T-cell (primary cell): ENCODE data around the gene SRP54. TPM values are rescaled to one million over a fixed set of nuclear protein-coding genes. Genes with fewer than 3 reads are reported as not detected.
A peak's percentile ranks its signal among the peaks of the same experiment; 100 is the strongest.
"Not testable (repeated sequence)": the region's sequence is repeated elsewhere in the genome, so short reads cannot be mapped to it uniquely, and the experiment has no call there.

Experiments used
- ATAC-seq, 4 experiments: fragments of 200-7000 bp in 3 of 4; fragments of 150-1000 bp in 1 of 4; cut with Tn5 transposase; replicated peaks in 1 of 4; 1 replicate in 3 of 4; 2 replicates in 1 of 4; pipeline ENCODE4 v1.10.0; 2021; ENCODE audit warnings: moderate library complexity in 3 of 4, mild to moderate bottlenecking in 2 of 4, moderate number of reproducible peaks in 1 of 4
- CTCF ChIA-PET, 2 donors: fragments of 300-600 bp; sonication (Branson Sonifier 250); formaldehyde crosslinking; loops; one replicate each; lab custom pipeline; 2022; ENCODE audit warnings: antibody characterized with exemption in 2 of 2; lab: Charles Lee
- POLR2A ChIA-PET, 2 donors: fragments of 300-600 bp; sonication (Branson Sonifier 250); formaldehyde crosslinking; loops; one replicate each; lab custom pipeline; 2022; ENCODE audit warnings: antibody characterized with exemption in 2 of 2; lab: Charles Lee
- DNase-seq, 35 experiments: peaks; one replicate each; pipeline versions ENCODE4 v3.0.0 to v3.0.0-alpha.2; 2013 to 2023
- H3K27ac ChIP-seq: one replicate; pipeline ENCODE4 v1.5.1; 2013; ENCODE audit warnings: low read length
- H3K27me3 ChIP-seq, 2 experiments: replicated peaks in 1 of 2; 1 replicate in 1 of 2; 2 replicates in 1 of 2; pipeline versions ENCODE4 v1.6.1 to v1.7.0; 2013; ENCODE audit warnings: low read length in 1 of 2, mixed read lengths in 1 of 2; ENCODE audit not compliant: control insufficient read depth in 2 of 2, insufficient read depth in 2 of 2; ENCODE audit errors: extremely low read depth in 1 of 2
- H3K36me3 ChIP-seq, 2 donors: 1 replicate in 1 of 2; 2 replicates in 1 of 2; pipeline versions ENCODE4 v1.6.1 to v1.7.0; 2013; ENCODE audit warnings: low read length in 1 of 2; ENCODE audit not compliant: control insufficient read depth in 2 of 2, insufficient read depth in 1 of 2; ENCODE audit errors: extremely low read depth in 1 of 2
- H3K4me1 ChIP-seq, 2 experiments: 1 replicate in 1 of 2; 2 replicates in 1 of 2; pipeline versions ENCODE4 v1.6.1 to v1.7.0; 2013; ENCODE audit warnings: low read length in 2 of 2, mixed read lengths in 1 of 2; ENCODE audit not compliant: insufficient read depth in 2 of 2, control insufficient read depth in 1 of 2; ENCODE audit errors: extremely low read depth in 1 of 2
- H3K4me3 ChIP-seq, 2 donors: 1 replicate in 1 of 2; 2 replicates in 1 of 2; pipeline versions ENCODE4 v1.5.1 to v1.7.0; 2013; ENCODE audit warnings: mild to moderate bottlenecking in 2 of 2, low read length in 1 of 2, moderate library complexity in 1 of 2; ENCODE audit not compliant: control insufficient read depth in 1 of 2; ENCODE audit errors: extremely low read depth in 1 of 2
- H3K9me3 ChIP-seq: 2 replicates; pipeline ENCODE4 v1.7.0; 2013
- H3K27ac Mint-ChIP-seq, 2 donors: one replicate each; pipeline ENCODE4 v1.8.0; 2020 to 2021; ENCODE audit warnings: mild to moderate bottlenecking in 2 of 2, mixed read lengths in 2 of 2
- H3K27me3 Mint-ChIP-seq, 2 donors: one replicate each; pipeline ENCODE4 v1.8.0; 2021 to 2022; ENCODE audit warnings: mixed read lengths in 2 of 2
- H3K36me3 Mint-ChIP-seq: one replicate; pipeline ENCODE4 v1.8.0; 2021; ENCODE audit warnings: mixed read lengths
- H3K4me1 Mint-ChIP-seq, 3 donors: one replicate each; pipeline ENCODE4 v1.8.0; 2020 to 2022; ENCODE audit warnings: mixed read lengths in 3 of 3, mild to moderate bottlenecking in 1 of 3
- H3K4me3 Mint-ChIP-seq, 3 donors: one replicate each; pipeline ENCODE4 v1.8.0; 2020 to 2022; ENCODE audit warnings: mild to moderate bottlenecking in 3 of 3, mixed read lengths in 3 of 3, moderate library complexity in 3 of 3
- H3K9me3 Mint-ChIP-seq, 3 donors: one replicate each; pipeline ENCODE4 v1.8.0; 2020 to 2022; ENCODE audit warnings: mixed read lengths in 3 of 3
- WGBS: methylation state at CpG from one replicate; pipeline ENCODE4 v1.1.5; 2013; ENCODE audit warnings: missing lambda C conversion rate; ENCODE audit not compliant: insufficient coverage; 5-methylcytosine and 5-hydroxymethylcytosine counted together
- total RNA-seq, 35 experiments: library from RNA in 6 of 35; stranded (reverse) in 6 of 35; fragments of 120-200 nt in 1 of 35; gene quantifications; one replicate each; pipeline versions ENCODE4 v1.2.1 to v1.2.4 and lab custom pipeline; 2013 to 2026

Gene SRP54
- total RNA-seq, 5 donors from 2014 or later (not counting 1 experiment from before 2014, with no cell fraction given): 41.5 to 55.4 (median 41.9) TPM

DNA sequence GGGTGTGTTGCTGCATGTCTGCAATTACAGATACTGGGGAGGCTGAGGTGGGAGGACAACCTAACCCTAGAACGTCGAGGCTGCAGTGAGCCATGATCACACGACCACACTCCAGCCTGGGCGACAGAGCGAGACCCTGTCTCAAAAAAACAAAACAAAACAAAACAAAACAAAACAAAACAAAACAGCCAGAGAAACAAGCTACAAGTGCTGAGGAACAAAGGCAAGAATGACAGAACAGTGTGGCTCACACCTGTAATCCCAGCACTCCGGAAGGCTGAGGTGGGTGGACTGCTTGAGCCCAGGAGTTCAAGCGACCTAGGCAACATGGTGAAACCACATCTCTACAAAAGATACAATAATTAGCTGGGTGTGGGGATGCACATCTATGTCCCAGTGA is 38.0 kb upstream of the SRP54 start:
- Histone ChIP-seq H3K36me3 (peaks cover 3 to 5% of the 10 kb centered on the region in 2 donors), H3K4me1 (no peaks in the 10 kb centered on the region), H3K27ac (no peak overlapping the region), H3K27me3 (no peaks in the 10 kb centered on the region), H3K4me3 (no peak overlapping the region), H3K9me3 (no peaks in the 10 kb centered on the region)
- ATAC-seq (no peak), DNase-seq (no peak)
- no peak overlapping the region for H3K27ac Mint-ChIP-seq
- ChIA-PET CTCF (no interaction called here), POLR2A (interaction anchor here (0.6 to 1.1 kb wide), 2 partner anchors 10 to 812 kb away, joined by 3 read pairs; no protein-coding TSS in a partner anchor)
- no peaks in the 10 kb centered on the region for H3K27me3 Mint-ChIP-seq
- no peak overlapping the region for H3K4me3 Mint-ChIP-seq
- peaks cover 4 to 19% (median 7%) of the 10 kb centered on the region in 3 donors for H3K9me3 Mint-ChIP-seq
- 96% methylated on average over 5 of the region's 7 CpGs for WGBS
- H3K4me1 Mint-ChIP-seq: peaks cover 0 to 6% (median 1%) of the 10 kb centered on the region in 3 donors
- H3K36me3 Mint-ChIP-seq: peaks cover 41% of the 10 kb centered on the region

GRCh38 chr14:34946699-34947098 is 36.1 kb upstream of the SRP54 start:
- WGBS: 100% methylated on average over 1 of the region's 1 CpG
- Histone ChIP-seq H3K27me3 (no peaks in the 10 kb centered on the region), H3K4me1 (no peaks in the 10 kb centered on the region), H3K9me3 (no peaks in the 10 kb centered on the region), H3K27ac (no peak overlapping the region), H3K36me3 (peaks cover 4 to 5% of the 10 kb centered on the region in 2 donors), H3K4me3 (no peak overlapping the region)
- Mint-ChIP-seq H3K27me3 (no peaks in the 10 kb centered on the region), H3K27ac (peak overlapping the region in 1 of 2 donors; percentile 61), H3K4me3 (no peak overlapping the region), H3K4me1 (peaks cover 0 to 6% (median 1%) of the 10 kb centered on the region in 3 donors), H3K36me3 (peaks cover 42% of the 10 kb centered on the region), H3K9me3 (peaks cover 4 to 19% (median 7%) of the 10 kb centered on the region in 3 donors)
- ChIA-PET POLR2A (interaction anchor here in 1 of 2 donors (0.6 kb wide), 1 partner anchor 90 kb away, joined by 4 read pairs; no protein-coding TSS in a partner anchor), CTCF (interaction anchor here (0.6 to 0.9 kb wide), 4 partner anchors 12 to 178 kb away, joined by 3 to 4 read pairs (median 3); no protein-coding TSS in a partner anchor)
- DNase-seq (no peak), ATAC-seq (no peak)

- H3K27me3 Mint-ChIP-seq: no peaks in the 10 kb centered on the region
- H3K36me3 Mint-ChIP-seq: peaks cover 29% of the 10 kb centered on the region
- H3K4me1 Mint-ChIP-seq: peaks cover 0 to 1% (median 0%) of the 10 kb centered on the region in 3 donors
- Histone ChIP-seq H3K27me3 (no peaks in the 10 kb centered on the region), H3K4me3 (no peak overlapping the region), H3K9me3 (no peaks in the 10 kb centered on the region), H3K4me1 (no peaks in the 10 kb centered on the region), H3K27ac (no peak overlapping the region), H3K36me3 (peaks cover 5 to 21% of the 10 kb centered on the region in 2 donors)
- CTCF ChIA-PET: interaction anchor here in 1 of 2 donors (0.7 kb wide), 2 partner anchors 62 to 228 kb away, joined by 3 to 4 read pairs; no protein-coding TSS in a partner anchor
- H3K27ac Mint-ChIP-seq: no peak overlapping the region
- 100% methylated on average over 1 of the region's 1 CpG for WGBS
- no peaks in the 10 kb centered on the region for H3K9me3 Mint-ChIP-seq
- no peak overlapping the region for H3K4me3 Mint-ChIP-seq
- POLR2A ChIA-PET: interaction anchor here in 1 of 2 donors (0.6 kb wide), 1 partner anchor 80 kb away, joined by 5 read pairs; no protein-coding TSS in a partner anchor
- ATAC-seq: no peak
- DNase-seq: no peak
These were observed 31.5 kb upstream of the SRP54 start for GRCh38 chr14:34951286-34951685.

DNA sequence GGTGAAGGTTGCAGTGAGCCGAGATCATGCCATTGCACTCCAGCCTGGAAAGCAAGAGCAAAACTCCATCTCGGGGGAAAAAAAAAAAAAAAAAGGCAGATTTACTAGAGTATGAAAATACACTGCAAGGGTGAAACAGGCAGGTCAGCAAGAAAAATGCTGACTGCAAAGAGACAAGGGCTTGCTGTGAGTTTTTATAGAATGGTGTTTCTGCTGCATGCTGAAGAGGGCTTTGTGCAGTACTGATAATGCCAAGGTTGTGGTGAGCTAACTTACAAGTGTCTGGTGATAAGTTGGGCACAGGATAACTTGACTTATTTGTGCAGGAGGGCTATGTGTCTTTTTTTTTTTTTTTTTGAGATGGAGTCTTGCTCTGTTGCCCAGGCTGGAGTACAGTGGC is 25.9 kb upstream of the SRP54 start:
- H3K4me3 ChIP-seq: no peak overlapping the region
- H3K4me1 ChIP-seq: no peaks in the 10 kb centered on the region
- H3K9me3 ChIP-seq: no peaks in the 10 kb centered on the region
- peaks cover 0 to 41% of the 10 kb centered on the region in 2 donors for H3K36me3 ChIP-seq
- no peak for DNase-seq
- peaks cover 38% of the 10 kb centered on the region for H3K36me3 Mint-ChIP-seq
- H3K27me3 Mint-ChIP-seq: no peaks in the 10 kb centered on the region
- H3K27ac ChIP-seq: no peak overlapping the region
- H3K9me3 Mint-ChIP-seq: no peaks in the 10 kb centered on the region
- H3K4me1 Mint-ChIP-seq: peaks cover 3 to 6% (median 4%) of the 10 kb centered on the region in 3 donors
- POLR2A ChIA-PET: interaction anchor here in 1 of 2 donors (0.9 kb wide), 1 partner anchor 445 kb away, joined by 10 read pairs; no protein-coding TSS in a partner anchor
- CTCF ChIA-PET: interaction anchor here in 1 of 2 donors (0.6 kb wide), 1 partner anchor 334 kb away, joined by 5 read pairs; no protein-coding TSS in a partner anchor
- H3K27me3 ChIP-seq: no peaks in the 10 kb centered on the region
- ATAC-seq: no peak
- H3K27ac Mint-ChIP-seq: no peak overlapping the region
- 94% methylated on average over 2 of the region's 2 CpGs for WGBS
- H3K4me3 Mint-ChIP-seq: no peak overlapping the region

GRCh38 chr14:34957771-34958286 is 25.0 kb upstream of the SRP54 start:
- ATAC-seq: no peak
- no CpG with 5 or more reads among the region's 5 CpGs for WGBS
- no peak overlapping the region for H3K4me3 Mint-ChIP-seq
- H3K27ac Mint-ChIP-seq: no peak overlapping the region
- peaks cover 3 to 6% (median 4%) of the 10 kb centered on the region in 3 donors for H3K4me1 Mint-ChIP-seq
- Histone ChIP-seq H3K9me3 (no peaks in the 10 kb centered on the region), H3K27ac (no peak overlapping the region), H3K4me1 (no peaks in the 10 kb centered on the region), H3K4me3 (no peak overlapping the region), H3K36me3 (peaks cover 0 to 34% of the 10 kb centered on the region in 2 donors), H3K27me3 (no peaks in the 10 kb centered on the region)
- POLR2A ChIA-PET: no interaction called here
- DNase-seq: no peak
- H3K9me3 Mint-ChIP-seq: no peaks in the 10 kb centered on the region
- no peaks in the 10 kb centered on the region for H3K27me3 Mint-ChIP-seq
- CTCF ChIA-PET: no interaction called here
- H3K36me3 Mint-ChIP-seq: peaks cover 35% of the 10 kb centered on the region

DNA sequence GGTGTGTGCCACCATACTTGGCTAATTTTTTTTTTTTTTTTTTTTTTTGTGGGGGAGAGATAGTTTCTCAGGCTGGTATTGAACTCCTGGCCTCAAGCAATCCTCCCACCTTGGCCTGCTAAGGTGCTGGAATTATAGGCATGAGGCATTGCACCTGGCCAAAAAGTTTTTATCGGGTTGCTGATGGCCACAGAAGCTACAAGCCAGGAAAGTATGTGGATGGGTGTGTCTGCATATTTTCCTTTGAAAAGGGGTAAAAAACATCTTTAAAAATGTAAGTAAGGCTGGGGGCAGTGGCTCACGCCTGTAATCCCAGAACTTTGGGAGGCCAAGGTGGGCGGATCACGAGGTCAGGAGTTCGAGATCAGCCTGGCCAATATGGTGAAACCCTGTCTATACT is 20.7 kb upstream of the SRP54 start:
- H3K4me3 ChIP-seq, H3K9me3 Mint-ChIP-seq, ATAC-seq, H3K4me1 ChIP-seq, H3K27ac ChIP-seq, DNase-seq, H3K27me3 Mint-ChIP-seq, CTCF ChIA-PET, H3K27ac Mint-ChIP-seq, H3K4me3 Mint-ChIP-seq, H3K9me3 ChIP-seq, H3K27me3 ChIP-seq, H3K4me1 Mint-ChIP-seq: not testable (repeated sequence)
- WGBS: no CpG with 5 or more reads among the region's 5 CpGs
- peaks cover 39% of the 10 kb centered on the region for H3K36me3 Mint-ChIP-seq
- H3K36me3 ChIP-seq: peaks cover 0 to 40% of the 10 kb centered on the region in 2 donors
- POLR2A ChIA-PET: interaction anchor here (0.6 to 0.7 kb wide), 2 partner anchors 53 to 108 kb away, joined by 3 read pairs; no protein-coding TSS in a partner anchor
